ENCODE measurements around the gene ASGR2.
"Not testable (repeated sequence)": the region's sequence is repeated elsewhere in the genome, so short reads cannot be mapped to it uniquely, and the experiment has no call there.

ASGR2 gene

DNA sequence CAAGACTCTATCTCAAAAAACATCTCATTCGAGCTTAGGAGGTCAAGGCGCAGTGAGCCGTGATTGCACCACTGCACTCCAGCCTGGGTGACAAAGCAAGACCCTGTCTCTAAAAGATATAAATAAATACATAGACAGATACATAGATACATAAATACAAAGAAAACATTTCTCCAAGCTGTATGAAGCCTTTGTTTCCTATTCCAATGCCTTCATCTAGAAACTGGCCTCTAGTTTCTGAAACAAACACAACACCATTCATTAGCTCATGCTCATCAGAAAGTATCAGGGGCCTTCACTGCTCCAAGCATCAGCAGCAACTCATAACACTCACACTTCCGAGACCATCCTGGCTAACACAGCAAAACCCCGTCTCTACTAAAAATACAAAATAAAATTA is 10.3 kb upstream of the ASGR2 start:
- no peak for DNase-seq (ENCODE audit: low spot score)

DNA sequence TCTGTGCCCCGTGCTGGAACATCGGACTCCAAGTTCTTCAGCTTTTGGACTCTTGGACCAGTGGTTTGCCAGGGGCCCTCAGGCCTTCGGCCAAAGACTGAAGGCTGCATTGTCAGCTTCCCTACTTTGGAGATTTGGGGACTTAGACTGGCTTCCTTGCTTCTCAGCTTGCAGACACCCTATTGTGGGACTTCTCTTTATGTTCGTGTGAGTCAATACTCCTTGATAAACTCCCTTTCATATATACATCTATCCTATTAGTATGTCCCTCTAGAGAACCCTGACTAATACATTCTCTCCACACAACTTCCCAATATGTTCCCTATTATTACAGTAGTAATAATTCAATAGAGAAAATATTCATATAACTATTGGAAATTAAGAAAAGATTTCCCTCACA is 9.2 kb upstream of the ASGR2 start:
- DNase-seq (ENCODE audit: low spot score), result no peak

DNA sequence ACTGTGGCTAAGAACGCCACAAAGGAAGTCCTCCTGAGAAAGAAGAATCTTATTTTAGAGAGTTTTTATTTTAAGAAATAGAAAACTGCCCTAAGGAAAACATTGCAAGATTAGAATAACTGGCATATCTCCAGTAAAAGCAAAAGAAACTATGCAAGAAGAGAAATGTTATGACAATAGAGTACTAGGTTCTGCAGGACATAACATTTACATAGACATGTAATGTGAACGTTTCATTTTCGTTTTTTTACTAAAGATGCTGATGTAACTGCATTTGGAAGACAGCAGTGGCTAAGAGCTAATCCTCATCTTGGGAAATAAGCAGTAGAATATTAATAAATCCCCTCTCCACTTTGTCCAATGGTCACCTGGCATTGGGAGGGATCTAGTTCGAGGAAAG is 7.8 kb upstream of the ASGR2 start:
- no peak for DNase-seq (ENCODE audit: low spot score)

DNA sequence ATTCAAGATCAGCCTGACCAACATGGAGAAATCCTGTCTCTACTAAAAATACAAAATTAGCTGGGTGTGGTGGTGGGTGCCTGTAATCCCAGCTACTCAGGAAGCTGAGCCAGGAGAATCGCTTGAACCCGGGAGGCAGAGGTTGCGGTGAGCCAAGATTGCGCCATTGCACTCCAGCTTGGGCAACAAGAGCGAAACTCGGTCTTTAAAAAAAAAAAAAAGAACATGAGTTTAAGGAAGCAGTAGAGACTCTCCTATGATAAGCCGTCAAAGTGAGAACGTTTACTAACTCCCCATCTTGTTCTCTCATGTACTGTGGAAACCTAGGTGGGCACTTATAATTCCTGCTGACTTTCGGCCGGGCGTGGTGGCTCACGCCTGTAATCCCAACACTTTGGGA is 6.0 kb upstream of the ASGR2 start:
- not testable (repeated sequence) for DNase-seq (ENCODE audit: low spot score)

DNA sequence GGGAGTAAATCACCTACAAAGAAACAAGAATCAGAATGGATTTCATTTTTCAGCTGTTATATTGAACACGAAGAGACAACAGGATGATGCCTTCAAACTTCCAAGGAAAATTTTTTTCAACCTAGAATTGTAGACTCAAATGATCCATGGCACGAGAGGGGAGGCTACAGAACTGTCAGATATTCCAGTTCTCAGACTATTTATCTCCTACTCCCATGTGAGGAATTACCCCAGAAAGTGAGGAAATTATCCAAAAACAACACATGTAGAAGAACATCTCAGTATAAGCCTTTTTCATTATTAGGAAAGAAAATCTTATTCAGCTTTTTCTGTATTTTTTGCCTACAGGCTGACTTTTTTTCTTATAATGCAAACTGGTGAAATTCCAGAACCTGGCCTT is 5.5 kb upstream of the ASGR2 start:
- no peak for DNase-seq (ENCODE audit: low spot score)

DNA sequence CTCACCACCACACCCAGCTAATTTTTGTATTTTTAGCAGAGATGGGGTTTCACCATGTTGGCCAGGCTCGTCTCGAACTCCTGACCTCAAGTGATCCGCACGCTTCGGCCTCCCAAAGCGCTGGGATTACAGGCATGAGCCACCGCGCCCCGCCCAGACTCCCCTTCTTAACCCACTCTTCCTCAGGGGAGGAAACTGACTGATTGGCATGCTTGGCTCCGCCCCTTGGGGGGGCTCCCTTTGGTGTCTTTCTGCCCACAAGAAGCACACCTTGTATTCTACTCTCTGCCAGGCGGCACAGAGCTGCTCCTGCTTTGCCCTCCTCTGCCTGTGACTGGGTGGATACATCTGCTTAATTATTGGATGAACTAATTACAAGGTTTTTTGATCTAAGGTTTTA is 4.7 kb upstream of the ASGR2 start:
- no peak for DNase-seq (ENCODE audit: low spot score)

DNA sequence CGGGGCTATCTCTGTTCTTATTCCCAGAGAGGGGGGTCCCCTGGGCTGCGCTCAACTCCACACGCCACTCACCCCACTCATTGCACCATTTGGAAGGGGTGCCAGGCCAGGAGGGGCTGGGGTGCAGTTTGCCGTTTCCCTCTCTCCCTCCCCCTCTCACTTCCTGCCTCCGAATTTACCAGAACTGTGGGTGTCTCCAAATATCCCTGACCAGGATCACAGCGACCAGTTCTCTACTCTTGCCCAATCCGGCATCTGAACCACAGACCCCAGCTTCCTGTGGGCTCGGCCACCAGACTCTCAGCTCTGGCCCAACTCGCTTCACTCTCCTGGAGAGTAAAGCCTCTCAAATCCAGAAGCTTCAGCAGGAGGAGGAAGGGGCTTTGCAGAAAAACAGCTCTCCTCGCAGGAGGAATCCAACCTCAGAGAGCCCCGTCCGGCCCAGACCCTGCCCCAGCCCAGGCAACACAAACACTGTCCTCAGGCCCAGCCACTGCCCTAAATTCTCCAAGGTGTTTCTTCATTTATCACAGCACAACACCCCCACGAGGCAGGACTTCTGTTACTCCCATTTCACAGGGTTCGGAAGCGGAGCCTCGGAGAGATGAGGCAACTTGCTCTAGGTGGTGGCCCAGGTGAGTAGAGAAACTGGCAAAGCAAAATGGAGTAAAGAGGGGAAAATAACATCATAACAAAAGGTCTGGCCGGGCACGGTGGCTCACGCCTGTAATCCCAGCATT is 423 bp upstream of the ASGR2 start:
- no peak for DNase-seq (ENCODE audit: low spot score)

DNA sequence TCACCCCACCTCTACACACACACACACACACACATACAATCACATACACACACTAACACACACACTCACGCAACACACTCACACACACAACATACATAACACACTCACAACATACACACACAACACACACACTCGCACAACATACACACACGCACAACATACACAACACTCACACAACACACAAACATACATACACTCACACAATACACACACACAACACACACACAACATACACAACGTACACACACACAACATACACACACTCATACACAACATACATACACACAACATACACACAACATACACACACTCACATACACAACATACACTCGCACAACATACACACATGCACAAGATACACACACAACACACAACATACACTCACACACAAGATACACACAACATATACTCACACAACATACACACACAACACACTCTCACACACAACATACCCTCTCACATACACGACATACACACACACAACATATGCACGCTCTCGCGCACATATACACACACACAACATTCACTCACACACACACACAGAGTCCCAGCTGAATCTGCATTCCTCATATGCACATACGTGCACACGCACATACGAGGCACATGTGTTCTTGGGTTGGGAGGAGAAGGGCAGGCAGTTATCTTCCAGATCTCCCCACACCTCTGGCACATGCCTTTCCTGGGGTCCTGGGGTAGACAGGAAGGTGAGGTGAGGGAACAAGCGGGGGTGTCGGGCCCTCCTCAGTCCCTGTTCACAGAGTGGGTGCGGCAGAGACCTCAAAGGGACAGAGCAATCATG is 1.1 kb downstream of the ASGR2 start:
- no peak for DNase-seq (ENCODE audit: low spot score)

DNA sequence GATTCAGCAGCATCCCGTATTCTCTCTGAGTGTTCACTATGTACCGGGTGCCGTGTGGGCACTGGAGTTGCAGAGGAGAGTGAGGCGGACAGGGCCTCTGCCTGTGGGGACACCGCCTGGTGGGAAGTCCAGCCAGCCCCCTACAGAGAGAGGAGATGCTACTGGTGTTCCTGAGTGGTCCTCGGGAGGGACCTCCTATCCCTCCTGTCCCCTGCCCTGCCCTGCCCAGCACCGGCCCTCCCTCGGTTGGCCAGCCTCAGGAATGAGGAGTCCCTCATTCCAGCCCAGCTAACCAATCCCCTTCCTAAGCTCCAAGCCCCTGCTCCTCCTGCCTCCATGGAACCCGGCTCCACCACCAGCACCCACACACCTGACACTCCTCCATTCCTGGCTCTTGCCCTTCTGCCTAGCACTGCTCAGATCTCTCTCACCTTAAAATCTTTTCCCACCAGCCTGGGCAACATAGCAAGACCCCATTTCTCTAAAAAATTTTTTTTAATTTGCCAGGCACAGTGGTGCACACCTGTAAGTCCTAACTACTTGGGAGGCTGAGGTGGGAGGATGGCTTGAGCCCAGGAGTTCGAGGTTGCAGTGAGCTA is 2.0 kb downstream of the ASGR2 start:
- DNase-seq (ENCODE audit: low spot score), result no peak

DNA sequence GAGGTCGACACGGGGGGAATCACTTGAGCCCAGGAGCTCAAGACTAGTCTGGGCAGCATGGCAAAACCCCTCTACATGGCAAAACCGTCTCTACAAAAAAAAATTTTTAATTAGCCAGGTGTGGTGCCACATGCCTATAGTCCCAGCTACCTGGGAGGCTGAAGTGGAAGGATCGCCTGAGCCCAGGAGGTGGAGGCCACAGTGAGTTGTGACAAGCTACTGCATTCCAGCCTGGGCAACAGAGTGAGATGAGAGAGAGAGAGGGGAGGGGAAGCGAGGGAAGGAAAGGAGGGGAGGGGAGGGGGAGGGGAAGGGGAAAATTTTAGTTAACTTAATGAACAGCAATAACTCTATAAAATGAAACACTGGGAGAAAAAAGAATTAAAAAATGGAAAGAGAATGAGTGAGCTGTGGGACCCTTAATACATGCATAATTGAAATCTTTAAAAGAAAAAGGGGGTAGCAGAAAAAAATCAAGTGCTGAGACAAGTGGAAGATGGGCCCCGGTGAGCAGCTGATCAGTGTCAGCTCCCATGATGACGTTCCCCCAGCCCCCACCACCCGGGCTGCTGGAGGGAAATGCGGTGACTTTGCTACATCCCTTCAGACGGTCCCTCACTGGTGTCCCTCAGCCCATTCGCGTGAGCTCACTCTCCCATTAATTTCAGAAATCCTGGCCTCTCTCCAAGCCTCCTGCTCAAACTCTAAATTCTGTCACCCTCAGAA is 2.7 kb downstream of the ASGR2 start:
- DNase-seq (ENCODE audit: low spot score), result no peak

DNA sequence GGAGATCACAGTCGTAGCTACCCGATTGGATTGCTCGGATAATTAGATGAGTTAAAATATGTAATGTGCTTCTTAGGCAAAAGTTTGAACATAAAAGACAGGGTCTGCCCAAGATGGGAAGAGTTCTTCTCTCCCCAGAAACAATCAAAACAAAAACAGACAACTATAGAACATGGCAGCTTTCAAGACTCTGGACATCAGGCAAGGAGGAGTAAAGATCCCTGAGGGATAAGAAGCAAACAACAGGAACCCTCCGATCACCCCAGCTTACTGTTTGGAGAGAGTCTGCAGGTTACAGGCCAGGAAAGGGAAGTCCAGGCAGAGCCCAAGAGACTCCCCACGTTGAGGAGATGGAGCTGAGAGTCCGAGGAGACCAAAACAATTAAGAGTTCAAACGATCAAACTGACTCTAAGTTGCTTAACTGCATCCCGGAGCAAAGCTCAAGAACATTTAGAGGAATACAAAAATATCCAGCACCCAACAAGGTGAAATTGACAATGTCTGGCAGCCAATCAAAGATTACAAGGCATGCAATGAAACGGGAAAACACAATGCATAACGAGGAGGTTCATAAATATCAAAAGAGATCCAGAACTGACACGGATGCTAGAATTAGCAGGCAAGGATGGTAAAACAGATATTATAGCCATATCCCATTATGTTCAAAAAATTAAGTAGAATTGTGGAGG is 3.9 kb downstream of the ASGR2 start:
- no peak for DNase-seq (ENCODE audit: low spot score)

DNA sequence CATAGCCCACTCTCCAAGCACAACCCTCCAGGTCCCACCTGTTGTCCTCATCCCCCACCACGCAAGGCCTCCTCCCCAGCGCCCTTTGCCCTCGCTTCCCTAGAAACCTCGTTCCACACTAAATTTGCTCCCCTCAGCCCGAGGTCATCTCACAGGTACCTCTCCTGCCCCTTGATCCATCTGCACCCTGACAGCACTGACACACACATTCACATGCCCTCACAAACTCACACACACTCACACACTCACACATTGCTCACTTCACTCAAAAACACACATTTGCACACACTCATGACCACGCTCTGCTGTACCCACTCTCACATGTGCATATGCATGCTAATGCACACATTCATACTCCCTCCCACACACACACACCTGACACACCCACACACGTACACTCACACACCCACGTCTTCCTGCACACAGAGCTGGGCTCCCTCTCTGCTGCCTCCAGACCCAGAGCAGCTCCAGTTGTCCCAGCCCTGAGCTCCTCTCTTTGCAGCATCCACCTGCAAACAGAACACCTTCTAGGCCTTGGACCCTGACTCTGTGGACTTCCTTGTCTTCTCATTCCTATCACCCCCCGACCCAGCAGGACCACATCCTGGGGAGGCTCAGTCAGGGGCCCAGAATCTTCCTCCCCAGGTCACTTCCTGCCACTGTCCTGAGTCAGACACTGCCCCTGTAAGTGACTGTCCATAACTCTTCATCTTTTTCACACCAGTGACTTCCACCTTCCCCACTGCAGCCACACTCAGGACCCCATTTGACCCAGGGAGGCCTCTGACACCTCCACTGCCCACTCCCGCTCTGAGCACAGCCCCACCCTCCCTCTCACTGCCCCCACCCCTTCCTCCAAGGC is 4.9 kb downstream of the ASGR2 start:
- no peak for DNase-seq (ENCODE audit: low spot score)

DNA sequence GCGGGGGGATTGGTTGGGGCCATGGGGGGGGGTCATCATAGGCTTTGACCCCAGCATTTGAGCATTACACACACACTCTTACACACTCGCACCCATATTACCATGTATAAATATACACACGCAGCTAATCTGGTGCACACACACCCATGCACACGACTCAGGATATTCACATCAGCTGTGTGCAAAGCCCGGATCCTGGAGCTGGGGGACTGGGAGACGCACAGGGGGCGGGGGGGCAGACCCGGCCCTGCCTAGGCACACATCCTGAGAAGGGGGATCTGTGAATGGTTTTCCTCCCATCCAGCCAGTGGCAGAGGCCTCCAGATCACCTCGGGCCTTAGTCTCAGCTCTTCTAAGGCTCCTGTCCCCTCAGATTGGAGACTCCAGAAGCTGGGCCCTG is 5.6 kb downstream of the ASGR2 start:
- DNase-seq (ENCODE audit: low spot score), result no peak

DNA sequence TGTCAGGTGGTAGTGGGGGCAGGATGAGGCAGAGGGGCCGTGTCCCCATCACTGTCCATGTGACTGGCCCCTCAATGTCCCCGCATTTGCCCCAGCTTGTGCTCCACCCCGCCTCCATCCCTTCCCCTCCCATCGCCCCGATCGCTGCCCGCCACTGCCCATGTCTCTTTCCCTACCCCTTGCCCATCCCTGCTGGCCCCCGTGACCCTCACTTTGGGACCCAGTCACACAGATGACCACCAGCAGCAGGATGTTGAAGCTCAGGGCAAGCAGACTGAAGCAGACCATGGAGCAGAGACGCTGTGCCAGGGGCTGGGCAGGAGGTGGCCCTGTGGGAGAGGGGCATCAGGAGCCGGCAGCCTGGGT is 6.1 kb downstream of the ASGR2 start:
- no peak for DNase-seq (ENCODE audit: low spot score)

DNA sequence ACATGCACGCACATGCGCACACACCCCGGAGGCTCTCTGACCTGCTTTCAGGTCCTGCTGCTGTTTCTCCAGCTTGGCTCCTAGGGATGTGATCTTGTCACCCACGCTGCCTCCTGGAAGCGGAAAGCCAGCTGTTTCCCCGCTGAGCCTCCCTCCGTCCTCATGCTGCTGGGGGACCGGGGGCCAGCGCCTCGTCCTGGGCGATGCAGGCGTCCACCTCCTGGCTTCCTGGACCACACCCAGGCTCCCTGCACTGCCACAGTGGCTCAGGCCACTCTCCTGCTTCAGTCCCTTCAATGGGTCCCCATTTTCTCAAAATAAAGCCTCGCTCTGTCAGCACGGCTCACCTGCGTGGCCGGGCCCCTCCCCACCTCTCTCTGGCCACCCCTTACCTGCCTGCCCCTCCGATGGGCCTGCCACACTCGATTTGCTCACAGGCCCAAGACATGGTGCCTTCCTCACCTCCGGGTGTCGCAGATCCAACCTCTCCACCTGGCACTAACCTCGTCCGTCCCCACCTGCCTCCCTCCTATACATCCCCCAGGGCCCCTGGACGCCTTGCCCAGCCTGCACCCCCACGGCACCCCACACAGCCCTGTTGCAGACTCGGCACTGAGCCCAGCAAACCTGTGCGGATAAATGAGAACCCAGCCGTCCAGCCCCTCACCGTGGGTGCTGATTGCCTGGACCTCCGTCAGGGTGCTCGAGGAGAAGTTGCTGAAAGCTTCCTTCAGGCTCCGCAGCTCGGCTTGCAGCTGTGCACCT is 6.6 kb downstream of the ASGR2 start:
- no peak for DNase-seq (ENCODE audit: low spot score)

DNA sequence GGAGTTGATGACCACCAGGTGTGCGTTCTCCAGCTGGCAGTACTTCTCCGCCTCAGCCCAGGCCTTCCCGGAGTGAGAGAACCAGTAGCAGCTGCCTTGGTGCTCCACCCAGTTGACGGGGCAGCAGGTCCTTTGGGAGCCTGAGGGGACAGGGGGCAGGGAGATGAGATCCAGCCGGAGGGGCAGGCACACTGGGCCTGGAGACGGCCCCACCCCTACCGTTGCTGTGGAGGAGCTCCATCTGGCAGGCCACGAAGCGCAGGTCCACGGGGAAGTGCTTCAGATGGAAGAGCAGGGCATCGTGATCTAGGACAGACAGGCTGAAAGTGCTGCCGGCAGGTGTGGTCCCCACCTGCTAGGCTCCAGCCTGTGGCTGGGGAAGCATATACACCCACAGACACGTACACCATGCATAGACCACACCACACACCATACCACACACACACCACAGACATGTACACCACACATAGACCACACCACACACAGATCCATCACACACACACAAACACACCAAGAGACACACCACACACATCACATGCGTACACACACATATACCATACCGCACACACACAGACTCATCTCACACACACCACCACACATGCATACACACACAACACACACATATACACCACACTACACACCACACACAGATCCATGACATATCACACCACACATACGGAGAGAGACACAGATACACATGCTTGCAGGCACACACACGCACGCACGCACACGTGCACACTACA is 7.4 kb downstream of the ASGR2 start:
- DNase-seq (ENCODE audit: low spot score), result no peak

DNA sequence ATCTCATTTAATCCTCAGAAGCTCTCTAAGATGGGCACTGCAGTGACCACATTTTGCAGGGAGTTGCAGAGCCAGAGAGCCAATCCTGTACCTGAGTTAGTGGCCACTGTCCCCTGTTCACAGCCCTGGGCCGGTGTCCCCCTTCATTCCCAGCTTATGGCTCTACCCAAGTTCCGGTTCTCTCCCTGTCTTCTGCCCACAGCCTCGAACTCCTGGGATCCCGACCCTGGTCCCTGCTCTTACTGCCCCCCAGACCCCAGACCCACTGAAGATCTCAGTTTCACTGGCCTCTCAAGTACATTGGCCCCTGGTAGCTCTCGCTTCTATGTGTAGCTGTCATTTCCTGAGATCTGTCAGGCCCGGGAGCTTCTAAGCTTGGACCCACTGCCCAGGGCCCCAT is 12.2 kb downstream of the ASGR2 start:
- no peak for DNase-seq (ENCODE audit: low spot score)

DNA sequence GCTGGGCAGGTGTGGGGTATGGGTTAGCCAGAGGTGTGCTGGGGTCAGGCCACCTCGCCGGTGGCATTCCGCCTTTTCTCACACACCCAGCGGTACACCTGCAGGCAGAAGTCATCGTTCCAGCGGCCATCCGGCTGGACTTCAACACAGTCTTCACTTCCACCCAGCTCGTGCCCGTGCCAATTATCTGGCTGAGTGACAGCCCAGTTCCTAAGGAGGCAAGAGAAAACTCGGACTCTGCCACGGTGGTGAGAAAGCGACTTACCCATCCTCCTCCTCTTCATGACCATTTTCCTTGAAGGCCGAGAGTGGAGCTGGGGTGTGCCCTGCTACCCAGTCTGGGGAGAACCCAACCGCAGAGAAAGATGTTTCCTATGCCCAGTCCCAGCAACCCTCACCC is 13.1 kb downstream of the ASGR2 start:
- no peak for DNase-seq (ENCODE audit: low spot score)

DNA sequence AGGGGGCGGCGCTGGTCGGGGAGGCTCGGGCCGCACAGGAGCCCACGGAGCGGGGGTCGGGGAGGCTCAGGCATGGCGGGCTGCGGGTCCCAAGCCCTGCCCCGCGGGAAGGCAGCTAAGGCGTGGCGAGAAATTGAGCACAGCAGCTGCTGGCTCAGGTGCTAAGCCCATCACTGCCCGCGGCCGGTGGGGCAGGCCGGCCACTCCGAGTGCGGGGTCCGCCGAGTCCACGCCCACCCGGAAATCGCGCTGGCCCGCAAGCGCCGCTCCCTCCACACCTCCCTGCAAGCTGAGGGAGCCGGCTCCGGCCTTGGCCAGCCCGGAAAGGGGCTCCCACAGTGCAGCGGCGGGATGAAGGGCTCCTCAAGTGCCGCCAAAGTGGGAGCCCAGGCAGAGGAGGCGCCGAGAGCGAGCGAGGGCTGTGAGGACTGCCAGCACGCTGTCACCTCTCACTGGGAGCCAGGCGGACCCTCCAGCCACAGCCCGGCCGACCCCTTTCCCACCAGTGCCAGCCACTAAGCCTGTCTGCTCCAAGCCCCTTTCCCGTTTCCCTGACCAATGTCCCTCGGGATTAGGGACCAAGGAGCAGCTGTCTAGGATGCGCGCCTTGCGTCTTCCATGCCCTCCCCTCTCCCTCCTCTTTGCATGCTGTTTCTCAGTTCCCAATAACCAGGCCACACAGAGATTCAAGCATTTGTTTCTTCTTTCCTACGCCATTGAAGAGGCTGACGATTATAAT is 13.8 kb downstream of the ASGR2 start:
- not testable (repeated sequence) for DNase-seq (ENCODE audit: low spot score)
